T follicular helper cell (primary cell): ENCODE measurements around the gene KLHL17.
A peak's percentile ranks its signal among the peaks of the same experiment; 100 is the strongest.

Experiments
- DNase-seq: peaks from one replicate; pipeline ENCODE4 v3.0.0-alpha.2; 2020; ENCODE audit warnings: low read depth
- total RNA-seq, 2 experiments: gene quantifications; one replicate each; lab custom pipeline; 2026; lab: John Stamatoyannopoulos, UW

KLHL17 gene
- 12.6 to 32.2 reads per million in 2 experiments for total RNA-seq

DNA sequence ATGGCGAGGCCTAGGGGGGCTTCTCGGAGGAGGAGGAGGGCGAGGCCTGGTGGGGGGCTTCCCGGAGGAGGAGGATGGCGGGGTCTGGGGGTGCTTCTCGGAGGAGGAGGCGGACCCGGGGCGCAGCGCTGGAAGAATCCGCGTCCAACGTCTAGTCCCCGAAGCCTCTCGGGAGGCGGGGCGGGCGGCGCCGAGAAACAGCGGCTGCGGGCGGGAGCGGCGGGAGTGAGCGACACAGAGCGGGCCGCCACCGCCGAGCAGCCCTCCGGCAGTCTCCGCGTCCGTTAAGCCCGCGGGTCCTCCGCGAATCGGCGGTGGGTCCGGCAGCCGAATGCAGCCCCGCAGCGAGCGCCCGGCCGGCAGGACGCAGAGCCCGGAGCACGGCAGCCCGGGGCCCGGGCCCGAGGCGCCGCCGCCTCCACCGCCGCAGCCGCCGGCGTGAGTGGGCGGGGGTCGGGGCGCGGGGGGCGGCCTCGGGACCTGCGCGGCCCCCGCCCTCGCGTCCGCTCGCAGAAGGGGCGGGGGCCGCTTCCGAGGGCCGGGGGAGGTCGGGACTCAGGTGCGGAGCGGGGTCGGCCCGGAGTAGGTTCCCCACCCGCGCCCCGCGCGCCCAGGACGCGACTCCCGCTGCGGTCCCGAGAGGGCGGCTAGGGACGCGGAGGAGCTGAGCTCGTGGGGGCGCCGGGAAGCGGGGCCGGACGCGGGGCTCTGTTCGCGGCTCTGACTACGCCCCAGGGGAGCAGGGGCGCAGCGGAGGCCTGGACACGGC is at the start of gene KLHL17:
Gene KLHL17 (plus strand): TSS at position 222 of the 769 bp plus-strand sequence. CDS start 110 bp downstream, at position 332.
- peak; percentile 71 for DNase-seq

DNA sequence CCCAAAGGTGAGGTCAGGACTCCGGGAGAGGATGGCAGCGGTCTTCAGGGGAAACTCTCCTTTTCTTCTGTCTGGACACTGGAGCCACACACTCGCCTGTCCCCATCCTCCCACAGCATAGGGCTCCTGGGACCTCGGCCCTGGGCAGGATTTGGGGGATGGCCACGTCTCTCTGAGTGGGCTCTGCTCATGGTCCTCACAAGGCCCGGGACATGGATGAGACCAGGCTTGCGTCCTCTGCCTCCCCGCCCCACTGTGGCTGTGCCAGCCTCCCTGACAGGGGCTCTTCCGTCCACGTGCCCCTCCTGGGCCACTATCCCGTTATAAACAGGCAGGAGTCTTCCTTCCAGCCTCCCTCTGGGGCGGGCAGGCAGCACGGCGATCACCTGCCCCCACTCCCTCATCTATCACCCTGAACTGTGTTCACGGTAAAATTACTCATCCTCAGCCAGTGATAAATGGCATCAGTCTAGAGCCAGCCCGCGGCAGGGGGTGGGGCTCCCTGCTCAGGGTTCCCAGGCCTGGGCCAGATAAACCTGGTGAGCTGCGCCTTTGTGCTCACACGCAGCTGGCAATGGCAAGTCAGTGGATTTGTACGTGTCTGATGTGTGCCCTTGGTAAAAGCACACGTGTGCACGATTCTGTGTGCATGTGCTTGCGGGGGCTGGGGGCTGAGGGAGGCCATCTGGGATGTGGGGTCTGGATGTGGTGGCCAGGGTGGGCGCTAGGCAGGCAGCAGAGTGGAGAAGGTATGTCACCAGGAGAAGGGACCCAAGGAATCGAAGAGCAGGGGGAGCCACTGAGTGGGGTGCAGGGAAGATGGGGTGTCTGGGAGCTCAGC is 49.3 kb upstream of the KLHL17 start:
- no peak for DNase-seq

DNA sequence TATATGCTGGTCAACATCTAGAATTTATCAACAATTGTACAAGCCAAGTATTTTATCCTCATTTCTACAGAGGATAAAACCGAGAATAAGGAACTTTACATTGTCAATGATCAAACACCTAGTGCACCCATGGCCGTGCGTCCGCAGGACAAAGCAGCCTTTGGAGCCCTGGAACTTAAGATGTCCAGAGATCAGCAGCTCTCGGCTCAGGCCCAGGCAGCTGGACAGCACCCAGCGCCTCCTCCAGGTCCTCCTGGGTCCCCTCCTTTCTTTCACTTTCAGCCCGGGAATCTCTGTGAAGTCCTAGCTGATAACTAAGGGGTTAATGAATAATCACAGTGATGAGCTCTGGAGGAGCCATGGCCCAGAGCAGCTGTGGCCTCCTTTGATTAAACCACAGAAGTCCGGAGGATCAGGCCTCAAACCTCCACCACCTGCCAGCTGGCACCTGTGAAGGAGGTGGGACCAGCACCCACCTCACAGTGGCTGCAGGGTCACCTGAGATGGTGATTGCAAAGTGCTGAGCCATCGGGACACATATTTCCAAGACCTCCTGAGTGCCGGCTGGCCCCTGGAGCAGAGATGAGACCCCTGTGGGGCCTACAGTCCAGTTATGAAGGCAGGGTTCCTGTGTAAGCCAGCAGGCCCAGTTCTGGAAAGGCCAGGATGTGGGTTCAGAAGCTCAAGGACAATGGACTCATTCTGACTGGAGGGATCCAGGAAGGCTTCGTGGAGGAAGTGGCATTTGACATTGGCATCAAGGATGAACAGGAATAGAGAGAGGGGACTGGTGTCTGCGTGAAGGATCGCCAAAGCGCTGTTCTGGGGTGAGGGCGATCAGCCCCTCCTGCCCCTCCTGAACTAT is 48.3 kb upstream of the KLHL17 start:
- no peak for DNase-seq

DNA sequence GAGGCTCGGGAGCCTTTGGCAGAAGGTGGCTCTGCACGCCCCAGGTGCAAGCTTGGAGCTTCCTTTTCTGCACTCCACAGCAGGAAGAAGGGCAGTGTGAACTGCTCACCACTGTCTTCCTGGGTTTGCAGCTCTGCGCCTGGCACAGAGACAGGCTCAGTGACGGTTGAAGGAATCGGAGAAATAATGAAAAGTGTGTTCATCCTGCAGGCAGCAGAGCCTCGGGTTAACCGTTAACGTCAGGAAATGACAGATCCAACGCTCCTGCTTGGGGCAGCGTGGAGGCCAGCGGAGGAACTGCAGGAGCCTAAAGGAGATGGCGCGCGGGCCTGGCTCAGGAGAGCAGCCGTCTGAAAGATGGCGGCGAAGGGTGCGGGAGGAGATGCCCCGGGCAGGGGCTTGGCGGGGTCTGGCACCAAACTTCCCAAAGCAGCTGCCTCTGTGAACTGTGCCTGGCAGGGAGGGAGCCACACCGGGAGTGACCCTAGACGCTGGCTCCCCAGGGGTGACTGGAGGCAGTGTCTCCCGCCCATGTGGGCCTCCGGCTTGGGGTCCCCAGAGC is 47.6 kb upstream of the KLHL17 start:
- DNase-seq = no peak

DNA sequence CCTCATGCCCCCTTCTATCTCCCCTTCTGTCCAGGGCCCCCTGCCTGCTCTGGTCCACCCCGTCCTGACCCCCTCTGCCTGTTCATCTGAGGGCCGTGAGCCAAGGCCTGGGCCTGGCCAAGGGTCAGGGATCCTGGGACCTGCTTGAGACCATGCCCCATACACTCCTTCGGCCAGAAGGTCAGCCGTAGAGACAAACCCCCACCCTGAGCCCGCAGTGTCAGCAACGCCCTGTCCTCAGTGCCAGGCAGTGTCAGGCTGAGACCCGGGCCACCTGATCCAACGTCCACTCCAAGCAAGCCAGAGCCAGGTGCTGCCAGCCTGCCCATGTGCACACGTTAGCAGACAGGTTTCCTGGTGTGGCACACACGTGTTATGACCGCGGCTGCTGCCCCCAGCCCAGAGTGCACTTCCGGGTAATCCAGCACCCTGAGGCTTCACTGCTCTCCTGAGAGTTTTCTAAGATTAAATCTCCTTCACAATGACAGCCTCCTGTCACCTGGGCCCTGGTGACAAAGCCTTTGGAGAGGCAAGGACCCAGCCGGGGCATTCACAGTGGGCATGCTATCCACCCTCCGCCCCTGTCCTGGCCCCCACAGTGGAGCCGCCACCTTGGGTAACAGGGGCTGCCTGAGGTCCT is 46.8 kb upstream of the KLHL17 start:
- no peak for DNase-seq

DNA sequence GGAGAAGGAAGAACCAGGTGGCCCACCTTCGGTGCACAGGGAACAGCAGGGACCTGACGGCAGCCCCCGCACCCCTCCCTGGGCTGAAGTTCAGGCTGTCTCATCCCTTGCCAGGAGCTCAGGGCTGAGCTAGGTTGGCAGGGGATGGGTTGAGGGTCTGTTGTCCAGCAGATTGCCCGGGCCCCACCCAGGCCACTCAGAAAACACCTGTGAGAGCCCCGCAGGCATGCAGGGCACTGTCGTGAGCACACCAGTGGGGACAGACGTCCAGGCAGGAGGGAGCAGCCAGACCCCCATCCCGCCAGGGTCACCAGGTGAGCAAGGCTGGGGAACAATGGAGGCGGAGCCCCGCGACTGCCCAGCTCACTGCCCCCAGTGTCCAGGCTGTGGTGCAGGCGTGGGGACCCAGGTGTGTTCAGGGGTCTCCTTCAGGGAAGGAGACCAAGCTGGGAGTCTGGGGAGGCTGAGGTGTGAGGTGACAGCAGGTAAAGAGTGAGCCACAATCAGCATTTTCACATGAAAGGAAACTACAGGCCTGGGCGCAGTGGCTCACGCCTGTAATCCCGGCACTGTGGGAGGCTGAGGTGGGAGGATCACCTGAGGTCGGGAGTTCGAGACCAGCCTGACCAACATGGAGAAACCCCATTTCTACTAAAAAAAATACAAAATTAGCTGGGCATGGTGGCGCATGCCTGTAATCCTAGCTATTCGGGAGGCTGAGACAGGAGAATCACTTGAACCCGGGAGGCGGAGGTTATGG is 46.1 kb upstream of the KLHL17 start:
- DNase-seq = no peak

DNA sequence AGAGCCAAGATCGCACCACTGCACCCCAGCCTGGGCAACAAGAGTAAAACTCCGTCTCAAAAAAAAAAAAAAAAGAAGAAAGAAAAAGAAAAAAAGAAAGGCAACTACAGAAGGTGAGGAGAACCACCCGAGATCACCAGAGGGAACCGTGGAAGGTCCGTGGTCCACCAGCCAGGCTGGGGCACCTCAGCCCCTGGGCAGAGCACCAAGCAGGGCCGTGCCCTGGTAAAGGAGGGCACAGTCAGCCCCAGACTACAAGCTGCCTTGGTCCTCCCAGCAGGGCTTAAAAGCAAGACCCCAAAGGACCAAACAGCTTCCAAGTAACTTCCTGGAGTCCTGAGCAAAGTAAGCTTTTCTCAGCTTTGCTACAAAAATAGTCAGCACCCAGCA is 45.5 kb upstream of the KLHL17 start:
- no peak for DNase-seq

DNA sequence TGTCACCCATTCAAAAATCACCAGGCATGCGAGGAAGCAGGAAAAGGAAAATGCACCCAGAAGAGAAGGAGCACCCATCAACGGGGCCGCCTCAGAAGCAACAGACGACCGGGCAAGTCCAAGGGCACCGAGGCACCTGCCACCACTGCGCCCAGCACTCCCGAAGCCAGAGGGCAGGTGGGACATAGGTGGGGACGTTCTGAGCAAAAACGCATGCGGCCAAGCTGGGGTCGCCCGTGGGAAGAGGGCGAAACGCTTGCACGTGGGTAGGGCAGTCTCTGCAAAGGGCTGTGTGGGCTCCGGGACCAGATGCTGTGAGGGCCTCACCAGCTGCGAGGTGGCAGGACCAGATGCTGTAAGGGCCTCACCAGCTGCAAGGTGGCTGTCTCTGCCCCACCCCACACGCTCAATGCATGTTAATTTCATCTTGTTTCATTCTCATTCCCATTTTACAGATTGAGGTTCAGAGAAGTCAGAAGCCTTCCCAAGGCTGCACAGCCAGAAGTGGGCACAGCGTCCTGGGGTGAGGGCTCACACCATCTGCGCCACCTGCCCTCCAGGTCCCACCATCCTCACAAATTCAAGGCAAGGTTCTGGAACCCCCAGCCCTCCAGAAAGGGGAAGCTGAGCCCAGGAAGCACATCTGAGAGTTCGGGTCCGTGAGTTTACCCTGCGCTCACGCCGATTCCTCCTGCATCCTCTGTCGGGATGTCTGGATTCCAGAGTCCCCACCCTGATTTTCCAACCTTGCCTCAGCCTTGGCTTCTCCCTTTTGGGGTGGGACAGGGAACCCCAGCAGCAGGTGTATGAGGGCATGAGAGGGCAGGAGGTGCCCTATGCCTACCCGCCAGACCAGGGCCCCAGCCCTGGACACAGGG is 44.9 kb upstream of the KLHL17 start:
- DNase-seq = no peak

DNA sequence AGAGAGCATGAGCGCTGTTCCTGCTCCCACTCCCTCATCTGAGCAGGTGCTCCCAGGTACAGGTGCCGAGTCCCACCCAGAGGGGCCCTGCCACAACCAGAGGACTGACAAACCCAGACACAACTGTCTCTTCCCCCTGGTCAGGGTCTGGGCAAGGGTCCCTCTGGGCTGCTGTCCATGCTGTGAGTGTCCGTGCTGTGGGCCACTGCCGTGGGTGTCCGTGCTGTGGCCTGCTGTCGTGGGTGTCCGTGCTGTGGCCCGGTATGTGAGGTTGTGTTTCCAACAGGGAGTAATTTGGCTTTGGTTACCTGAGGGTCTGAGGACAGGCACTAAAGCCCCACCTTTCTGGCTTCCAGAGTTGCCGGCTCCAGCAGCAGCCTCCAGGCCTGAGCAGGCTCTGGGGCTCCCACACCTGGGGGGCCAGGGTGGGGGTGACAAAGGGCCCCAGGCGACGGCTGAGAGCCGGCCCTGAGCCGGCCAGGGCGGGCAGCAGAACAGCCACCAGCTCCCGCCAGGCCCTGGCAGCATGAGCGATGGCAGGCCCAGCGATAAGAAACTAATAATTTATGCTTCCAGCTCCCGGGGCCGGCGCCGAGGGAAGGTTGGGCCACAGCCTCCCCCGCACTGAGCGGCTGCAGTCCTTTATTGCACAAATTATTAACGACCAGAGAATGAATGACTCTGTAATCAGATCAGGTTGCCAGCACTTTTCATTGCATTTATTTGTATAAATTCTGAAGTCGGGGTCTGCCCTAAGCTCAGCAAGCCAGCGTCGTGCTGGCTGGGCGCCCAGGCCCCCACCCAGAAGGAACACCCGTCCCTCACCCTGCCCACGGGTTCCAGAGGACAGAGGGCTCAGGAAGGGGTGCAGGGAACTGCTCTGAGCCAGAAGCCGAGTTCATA is 44.0 kb upstream of the KLHL17 start:
- no peak for DNase-seq

DNA sequence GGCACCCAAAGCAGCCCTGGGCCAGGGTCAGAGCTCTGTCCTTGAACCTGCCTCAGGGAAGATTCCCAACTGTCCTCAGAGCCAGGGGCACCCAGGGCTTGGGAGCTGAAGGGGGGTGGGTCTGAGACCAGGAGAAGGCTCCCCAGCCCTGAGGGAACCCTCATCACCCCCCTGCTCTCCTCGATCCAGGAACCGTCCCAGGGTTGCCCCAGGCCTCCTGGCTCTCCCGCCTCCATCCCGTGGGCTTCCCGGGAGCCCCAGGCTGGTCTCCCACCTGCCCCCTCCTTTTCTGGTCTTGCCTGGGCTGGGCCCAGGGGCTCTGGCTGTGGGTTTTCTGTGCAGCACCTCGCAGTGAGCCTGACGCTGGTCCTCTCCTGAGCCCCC is 43.3 kb upstream of the KLHL17 start:
- no peak for DNase-seq

DNA sequence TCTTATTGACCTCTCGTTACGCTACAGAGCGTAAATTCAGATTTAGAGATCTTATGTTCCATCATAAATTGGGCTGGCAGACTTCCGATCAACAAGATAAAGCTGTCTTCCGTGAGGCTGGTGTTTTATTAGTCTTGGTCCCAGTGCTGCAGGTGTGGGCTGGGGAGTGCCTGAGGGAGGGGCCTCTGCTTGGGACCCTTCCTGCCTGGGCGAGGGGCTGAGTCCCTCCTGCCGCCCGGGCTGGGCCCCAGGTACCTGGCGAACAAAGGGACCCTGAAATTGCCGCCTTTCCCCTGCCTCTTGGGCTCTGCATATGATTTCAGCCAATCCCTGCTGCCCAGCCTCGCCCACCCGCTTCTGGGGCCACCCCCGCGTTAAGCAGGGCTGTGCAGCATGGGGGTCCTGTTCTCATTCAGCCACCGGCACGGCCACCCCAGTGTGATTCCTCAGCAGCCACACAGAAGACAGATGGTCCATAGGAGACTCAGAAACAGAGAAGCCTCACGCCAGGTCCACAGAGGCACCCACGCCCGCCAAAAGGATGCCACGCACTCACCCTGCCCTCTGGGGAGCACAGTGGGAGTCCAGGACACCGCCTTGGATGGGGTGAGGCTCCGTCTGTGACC is 42.8 kb upstream of the KLHL17 start:
- DNase-seq = no peak

DNA sequence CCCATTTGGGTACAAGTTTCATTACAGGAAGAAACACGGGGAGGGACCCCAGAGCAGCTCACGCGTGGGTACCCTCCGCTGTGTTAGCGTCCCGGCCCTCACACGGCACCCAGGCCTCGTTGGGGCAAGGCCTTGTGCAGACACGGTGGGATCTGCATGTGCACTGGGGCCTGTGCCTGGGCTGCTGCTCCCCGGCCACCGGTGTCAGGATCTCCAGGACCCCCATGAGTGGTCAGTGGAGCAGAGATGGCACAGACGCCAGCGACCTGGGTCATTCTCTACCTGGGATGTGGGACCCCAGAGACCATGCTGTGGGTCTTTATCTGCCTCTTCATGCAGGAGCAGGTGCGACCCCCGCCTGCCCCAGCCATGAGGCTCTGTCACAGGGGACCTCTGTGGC is 42.0 kb upstream of the KLHL17 start:
- no peak for DNase-seq

DNA sequence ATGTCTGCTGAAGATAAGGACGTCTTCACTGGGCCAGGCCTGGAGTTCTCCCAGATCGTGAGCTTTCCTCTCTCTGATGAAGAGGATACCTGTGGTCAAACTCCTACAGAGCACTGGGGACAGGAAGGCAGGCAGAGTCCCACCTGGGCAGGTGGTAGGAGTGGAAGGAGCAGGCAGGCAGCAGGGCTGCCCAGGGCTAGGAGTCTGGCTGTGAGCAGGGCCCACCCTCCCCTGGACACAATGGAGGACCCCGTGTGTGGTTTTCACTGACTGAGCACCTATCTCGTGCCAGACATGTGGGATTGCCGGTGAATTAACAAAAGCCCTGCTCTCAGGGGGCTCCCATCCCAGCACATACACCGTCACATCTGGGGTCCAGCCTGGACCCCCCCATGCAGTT is 41.5 kb upstream of the KLHL17 start:
- DNase-seq = no peak

DNA sequence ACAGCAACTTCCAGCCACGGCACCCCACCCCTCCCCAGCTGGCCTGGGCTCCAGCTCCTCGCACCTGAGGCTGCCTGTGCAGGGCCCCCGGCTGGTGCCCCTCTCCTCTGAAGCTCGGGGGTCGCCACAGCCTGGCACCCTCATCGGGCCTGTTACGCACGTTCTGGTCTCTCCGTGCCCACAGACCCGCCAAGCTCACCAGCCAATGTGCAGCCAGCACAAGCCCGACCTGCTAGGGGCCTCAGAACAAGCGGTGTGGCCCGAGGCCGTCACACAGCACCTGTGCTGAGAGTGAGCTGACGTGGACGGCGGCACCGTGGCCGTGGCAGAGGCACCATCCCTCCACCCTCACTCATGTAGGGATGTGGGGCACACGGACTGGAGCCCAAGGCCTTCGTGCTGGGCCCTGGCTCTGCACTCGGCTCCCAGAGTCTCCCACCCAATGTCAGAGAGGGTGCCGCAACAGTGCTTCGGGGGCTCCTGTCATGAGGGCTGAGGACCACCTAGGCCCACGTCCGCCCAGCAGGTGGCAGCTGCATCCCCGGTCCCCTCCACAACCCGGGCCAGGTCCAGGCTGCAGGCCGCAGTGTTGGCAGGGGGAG is 41.0 kb upstream of the KLHL17 start:
- no peak for DNase-seq

DNA sequence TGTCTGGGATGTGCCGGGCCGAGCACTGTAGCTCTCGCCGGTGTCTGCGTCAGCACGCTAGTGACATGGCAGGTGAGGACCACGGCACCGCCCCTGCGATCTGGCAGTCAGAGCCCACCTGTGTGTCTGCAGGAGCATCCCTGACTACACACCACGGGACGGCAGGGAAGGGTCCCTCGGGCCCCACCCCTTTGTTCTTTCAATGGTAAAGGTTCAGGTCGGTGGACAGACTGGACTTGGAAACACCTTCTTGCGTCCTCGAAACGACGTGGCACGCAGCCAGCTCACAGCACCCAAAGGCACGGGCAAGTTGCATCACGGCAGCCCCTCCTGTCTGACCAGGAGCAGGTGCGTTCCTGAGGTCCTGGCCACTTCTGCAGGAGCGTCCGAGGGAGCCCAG is 40.4 kb upstream of the KLHL17 start:
- DNase-seq = no peak

DNA sequence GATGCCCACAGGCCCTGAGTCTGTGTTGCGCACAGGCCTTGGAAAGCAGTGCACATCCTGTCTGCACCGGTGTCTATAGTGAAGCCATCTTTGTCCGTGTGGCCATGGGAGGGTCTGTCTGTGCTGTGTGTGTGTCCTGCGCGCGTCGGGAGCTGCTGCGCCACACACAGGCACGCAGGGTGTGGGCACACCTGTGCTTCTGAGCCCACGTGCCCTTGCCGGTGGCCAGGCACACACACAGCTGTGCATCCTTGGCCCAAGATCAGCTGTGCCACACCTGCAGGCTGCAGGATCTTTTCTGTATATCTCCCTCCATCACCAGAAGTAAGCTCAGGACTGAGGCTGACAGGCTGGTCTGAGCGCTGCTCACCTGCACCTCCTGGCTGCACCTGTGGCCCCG is 39.9 kb upstream of the KLHL17 start:
- no peak for DNase-seq

DNA sequence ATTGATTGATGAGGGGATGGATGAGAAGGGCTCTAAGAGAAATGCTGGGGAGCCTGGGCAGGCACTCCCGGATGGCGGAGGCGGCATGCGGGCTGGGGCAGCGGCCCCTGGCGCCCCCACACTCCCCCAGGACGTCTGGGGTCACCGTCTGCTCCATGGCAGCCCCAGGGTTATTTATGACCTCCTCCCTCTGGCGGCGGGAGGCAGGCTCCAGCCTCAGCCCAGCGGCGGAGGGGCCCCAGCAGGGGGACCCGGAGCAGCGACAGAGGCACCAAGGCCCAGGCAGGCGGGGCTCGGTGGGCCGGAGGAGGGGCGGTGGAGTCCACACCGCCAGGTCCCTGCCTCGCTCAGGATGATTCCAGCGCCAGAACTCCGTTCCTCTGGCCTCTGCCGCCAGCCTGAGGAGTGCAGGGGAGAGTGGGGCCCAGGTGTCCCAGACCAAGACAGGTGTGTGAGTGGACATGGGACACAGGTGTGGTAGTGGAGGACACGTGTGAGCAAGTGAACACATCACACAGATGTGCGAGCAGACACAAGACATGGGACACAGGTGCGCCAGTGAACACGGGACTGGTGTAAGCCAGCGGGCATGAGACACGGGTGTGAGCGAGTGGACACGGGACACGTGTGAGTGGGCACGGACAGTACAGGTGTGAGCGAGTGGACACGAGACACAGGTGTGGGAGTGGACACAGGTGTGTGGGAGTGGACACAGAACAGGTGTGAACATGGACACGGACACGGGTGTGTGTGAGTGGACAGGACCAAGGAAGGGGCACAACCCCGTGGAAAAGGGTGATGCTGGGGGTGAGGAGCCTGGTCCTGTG is 39.2 kb upstream of the KLHL17 start:
- no peak for DNase-seq
